ENCODE data around the gene LRBA.

The LRBA gene

GRCh38 chr4:150944660-150945059, 70.4 kb downstream of the LRBA start:
- TF ChIP-seq, protein P1, sequence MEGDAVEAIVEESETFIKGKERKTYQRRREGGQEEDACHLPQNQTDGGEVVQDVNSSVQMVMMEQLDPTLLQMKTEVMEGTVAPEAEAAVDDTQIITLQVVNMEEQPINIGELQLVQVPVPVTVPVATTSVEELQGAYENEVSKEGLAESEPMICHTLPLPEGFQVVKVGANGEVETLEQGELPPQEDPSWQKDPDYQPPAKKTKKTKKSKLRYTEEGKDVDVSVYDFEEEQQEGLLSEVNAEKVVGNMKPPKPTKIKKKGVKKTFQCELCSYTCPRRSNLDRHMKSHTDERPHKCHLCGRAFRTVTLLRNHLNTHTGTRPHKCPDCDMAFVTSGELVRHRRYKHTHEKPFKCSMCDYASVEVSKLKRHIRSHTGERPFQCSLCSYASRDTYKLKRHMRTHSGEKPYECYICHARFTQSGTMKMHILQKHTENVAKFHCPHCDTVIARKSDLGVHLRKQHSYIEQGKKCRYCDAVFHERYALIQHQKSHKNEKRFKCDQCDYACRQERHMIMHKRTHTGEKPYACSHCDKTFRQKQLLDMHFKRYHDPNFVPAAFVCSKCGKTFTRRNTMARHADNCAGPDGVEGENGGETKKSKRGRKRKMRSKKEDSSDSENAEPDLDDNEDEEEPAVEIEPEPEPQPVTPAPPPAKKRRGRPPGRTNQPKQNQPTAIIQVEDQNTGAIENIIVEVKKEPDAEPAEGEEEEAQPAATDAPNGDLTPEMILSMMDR (IDR thresholded peaks at IDR 0.05; ENCODE audit: borderline replicate concordance, control extremely low read depth, extremely low read depth, insufficient read depth, missing control alignments) = no peak
- in situ Hi-C loops (cut with MboI; ENCODE audit: low sequenced_read_pairs, unreplicated experiment) = no loop called here

GRCh38 chr4:150943818-150944217, 71.3 kb downstream of the LRBA start:
- DNase-seq (ENCODE audit: low spot score) = no peak
- TF ChIP-seq, protein P1 (IDR thresholded peaks at IDR 0.05; ENCODE audit: borderline replicate concordance, control extremely low read depth, extremely low read depth, insufficient read depth, missing control alignments) = no peak
- in situ Hi-C loops (cut with MboI; ENCODE audit: low sequenced_read_pairs, unreplicated experiment) = no loop called here

More at GRCh38 chr4:150944660-150945059, 70.4 kb downstream of the LRBA start:
- no peak for DNase-seq (ENCODE audit: low spot score)

GRCh38 chr4:150943126-150943525, 72.0 kb downstream of the LRBA start:
- no peak for DNase-seq (ENCODE audit: low spot score)
- in situ Hi-C loops (cut with MboI; ENCODE audit: low sequenced_read_pairs, unreplicated experiment) = no loop called here
- TF ChIP-seq, protein P1 (IDR thresholded peaks at IDR 0.05; ENCODE audit: borderline replicate concordance, control extremely low read depth, extremely low read depth, insufficient read depth, missing control alignments) = no peak

DNA sequence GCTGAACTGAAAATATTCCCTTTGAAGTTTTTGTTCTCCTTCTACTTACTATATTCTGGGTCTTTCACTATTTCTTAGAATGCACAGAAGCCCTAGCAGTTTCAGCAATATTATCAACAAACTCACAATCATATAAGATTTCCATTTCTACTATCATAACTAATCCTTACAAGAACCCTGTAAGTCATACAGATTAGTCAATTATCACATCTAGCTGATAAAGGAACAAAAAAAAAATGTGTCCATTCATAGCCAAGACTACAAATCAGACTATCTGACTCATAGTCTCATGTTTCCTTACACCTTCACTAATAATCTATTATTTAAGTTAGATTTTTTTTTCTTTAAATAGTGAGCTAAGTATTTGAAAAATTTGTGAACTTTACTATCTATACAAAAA, 72.5 kb downstream of the LRBA start:
- TF ChIP-seq, protein P1 (IDR thresholded peaks at IDR 0.05; ENCODE audit: borderline replicate concordance, control extremely low read depth, extremely low read depth, insufficient read depth, missing control alignments) = no peak

DNA sequence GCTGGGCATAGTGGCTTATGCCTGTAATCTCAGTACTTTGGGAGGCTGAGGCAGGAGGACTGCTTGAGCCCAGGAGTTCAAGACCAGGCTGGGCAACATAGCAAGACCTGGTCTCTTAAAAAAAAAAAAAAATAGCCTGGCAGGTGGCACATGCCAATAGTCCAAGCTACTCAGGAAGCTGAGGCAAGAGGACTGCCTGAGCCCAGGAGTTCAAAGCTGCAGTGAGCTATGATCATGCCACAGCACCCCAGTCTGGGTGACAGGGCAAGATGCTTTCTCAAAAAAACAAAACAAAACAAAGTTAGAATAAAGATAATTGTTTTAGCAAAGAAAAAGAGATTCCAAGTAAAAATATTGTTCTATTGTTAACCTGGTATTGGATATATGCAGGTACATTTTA, 75.0 kb downstream of the LRBA start:
- in situ Hi-C loops (cut with MboI; ENCODE audit: low sequenced_read_pairs, unreplicated experiment) = no loop called here
- TF ChIP-seq, protein P1 (IDR thresholded peaks at IDR 0.05; ENCODE audit: borderline replicate concordance, control extremely low read depth, extremely low read depth, insufficient read depth, missing control alignments) = no peak
- no peak for DNase-seq (ENCODE audit: low spot score)

More for the DNA sequence above, 72.5 kb downstream of the LRBA start:
- DNase-seq (ENCODE audit: low spot score) = no peak
- in situ Hi-C loops (cut with MboI; ENCODE audit: low sequenced_read_pairs, unreplicated experiment) = no loop called here

DNA sequence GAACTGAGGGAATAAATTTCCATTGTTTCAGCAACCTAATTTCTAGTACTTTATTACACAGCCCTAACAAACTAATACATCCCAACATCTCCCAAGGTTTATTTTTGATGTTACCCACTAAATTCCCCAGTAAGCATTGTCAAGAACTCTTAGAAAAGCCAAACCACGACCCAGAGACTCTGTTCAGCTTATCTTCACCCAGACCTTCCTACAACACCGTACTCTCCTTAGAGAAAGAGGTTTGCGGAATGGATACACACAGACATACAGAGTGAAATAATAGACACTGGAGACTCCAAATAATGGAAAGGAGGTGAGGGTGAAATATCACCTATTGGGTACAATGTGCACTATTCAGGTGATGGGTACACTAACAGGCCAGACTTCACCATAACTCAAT, 75.6 kb downstream of the LRBA start:
- DNase-seq (ENCODE audit: low spot score) = no peak
- TF ChIP-seq, protein P1 (IDR thresholded peaks at IDR 0.05; ENCODE audit: borderline replicate concordance, control extremely low read depth, extremely low read depth, insufficient read depth, missing control alignments) = no peak
- in situ Hi-C loops (cut with MboI; ENCODE audit: low sequenced_read_pairs, unreplicated experiment) = no loop called here
